K562 treated with DMSO at 1 percent for 12 hours (cell line): ENCODE results near the gene NPY2R. TPM values are rescaled to one million over a fixed set of nuclear protein-coding genes. Genes with fewer than 3 reads are reported as not detected.

Experiments
- total RNA-seq: library from RNA; unstranded; fragments of 300-600 nt; gene quantifications from 2 replicates; pipeline ENCODE4 v1.2.3, GENCODE V29; 2022; ENCODE audit not compliant: insufficient read depth

The NPY2R gene, protein sequence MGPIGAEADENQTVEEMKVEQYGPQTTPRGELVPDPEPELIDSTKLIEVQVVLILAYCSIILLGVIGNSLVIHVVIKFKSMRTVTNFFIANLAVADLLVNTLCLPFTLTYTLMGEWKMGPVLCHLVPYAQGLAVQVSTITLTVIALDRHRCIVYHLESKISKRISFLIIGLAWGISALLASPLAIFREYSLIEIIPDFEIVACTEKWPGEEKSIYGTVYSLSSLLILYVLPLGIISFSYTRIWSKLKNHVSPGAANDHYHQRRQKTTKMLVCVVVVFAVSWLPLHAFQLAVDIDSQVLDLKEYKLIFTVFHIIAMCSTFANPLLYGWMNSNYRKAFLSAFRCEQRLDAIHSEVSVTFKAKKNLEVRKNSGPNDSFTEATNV
- total RNA-seq = not detected in 2 replicates

DNA sequence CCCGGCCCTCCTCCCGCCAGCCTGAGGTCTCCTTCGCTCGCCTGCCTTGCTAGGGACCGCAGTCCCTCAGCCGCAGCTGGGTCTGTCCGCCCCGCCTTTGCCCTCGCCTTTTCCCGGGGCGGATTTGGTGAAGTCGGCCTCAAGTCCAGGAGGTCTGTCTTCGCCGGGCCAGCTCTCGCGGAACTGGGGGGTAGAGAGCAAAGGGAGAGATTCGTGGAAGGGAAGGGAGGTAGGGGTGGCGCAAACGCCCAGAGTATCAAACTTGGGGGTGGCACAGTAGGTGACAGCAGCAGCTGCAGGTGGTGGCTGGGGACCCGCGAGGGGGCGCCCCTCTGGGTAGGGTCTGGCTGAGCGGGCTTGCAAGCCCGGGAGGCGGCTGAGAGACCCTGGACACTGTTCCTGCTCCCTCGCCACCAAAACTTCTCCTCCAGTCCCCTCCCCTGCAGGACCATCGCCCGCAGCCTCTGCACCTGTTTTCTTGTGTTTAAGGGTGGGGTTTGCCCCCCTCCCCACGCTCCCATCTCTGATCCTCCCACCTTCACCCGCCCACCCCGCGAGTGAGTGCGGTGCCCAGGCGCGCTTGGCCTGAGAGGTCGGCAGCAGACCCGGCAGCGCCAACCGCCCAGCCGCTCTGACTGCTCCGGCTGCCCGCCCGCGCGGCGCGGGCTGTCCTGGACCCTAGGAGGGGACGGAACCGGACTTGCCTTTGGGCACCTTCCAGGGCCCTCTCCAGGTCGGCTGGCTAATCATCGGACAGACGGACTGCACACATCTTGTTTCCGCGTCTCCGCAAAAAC, at the start of gene NPY2R:
NPY2R (plus strand) TSS at position 379 of the 797 bp plus-strand sequence. CDS start 5,304 bp downstream, outside the sequence.

Other genes with a start within 250 kb of the NPY2R start
- not detected in 2 replicates for gene MAP9, start 168.3 kb downstream of the NPY2R start, total RNA-seq